Measurements from ENCODE around the gene UNK. TPM values are rescaled to one million over a fixed set of nuclear protein-coding genes. Genes with fewer than 3 reads are reported as not detected.

UNK gene
- total and polyA plus RNA-seq, 9 of the 15 experiments (the other 6 are each of a cell fraction or from before 2014, with no cell fraction given): 12.8 to 38.6 (median 24.8) TPM

DNA sequence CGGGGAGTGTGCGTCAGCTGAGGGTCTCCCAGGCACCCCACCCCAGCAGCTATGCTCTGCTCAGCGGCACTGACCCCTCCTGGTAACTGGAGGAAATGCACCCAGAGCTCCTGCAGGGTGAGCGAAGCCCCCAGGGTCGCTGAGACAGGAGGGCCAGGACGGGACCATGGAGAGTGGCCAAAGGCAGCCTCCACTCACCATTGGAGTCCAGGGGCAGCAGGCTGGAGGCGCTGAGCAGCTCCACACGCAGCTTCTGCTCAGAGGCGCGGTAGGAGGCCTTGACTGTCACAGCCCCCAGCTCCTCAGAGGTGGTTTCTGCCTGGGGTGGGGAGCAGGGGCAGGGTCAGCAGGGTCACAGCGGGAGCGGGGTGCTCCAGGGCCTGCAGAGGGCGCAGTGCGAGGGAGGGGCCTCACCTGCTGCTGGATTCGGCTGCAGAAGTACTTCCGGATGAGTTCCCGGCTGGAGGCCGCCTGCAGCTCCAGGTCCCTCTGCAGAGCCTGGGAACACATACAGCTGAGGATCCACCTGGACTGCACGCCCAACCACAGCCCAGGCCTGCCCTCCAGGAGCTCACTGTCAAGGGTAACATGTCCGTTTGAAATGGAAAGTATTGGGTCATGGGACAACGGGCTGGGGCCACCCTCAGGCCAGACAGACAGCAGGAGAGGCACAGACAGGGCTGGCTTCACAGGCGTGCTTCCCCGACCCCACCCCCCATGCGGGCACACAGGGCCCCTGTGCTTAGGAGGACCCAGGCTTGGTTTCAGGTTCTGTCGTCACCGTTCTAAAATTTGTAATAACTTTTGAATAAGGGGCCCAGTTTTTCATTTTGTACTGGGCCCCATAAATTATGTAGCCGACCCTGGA, 45.8 kb downstream of the UNK start (continued):
- TF ChIP-seq, protein P1, sequence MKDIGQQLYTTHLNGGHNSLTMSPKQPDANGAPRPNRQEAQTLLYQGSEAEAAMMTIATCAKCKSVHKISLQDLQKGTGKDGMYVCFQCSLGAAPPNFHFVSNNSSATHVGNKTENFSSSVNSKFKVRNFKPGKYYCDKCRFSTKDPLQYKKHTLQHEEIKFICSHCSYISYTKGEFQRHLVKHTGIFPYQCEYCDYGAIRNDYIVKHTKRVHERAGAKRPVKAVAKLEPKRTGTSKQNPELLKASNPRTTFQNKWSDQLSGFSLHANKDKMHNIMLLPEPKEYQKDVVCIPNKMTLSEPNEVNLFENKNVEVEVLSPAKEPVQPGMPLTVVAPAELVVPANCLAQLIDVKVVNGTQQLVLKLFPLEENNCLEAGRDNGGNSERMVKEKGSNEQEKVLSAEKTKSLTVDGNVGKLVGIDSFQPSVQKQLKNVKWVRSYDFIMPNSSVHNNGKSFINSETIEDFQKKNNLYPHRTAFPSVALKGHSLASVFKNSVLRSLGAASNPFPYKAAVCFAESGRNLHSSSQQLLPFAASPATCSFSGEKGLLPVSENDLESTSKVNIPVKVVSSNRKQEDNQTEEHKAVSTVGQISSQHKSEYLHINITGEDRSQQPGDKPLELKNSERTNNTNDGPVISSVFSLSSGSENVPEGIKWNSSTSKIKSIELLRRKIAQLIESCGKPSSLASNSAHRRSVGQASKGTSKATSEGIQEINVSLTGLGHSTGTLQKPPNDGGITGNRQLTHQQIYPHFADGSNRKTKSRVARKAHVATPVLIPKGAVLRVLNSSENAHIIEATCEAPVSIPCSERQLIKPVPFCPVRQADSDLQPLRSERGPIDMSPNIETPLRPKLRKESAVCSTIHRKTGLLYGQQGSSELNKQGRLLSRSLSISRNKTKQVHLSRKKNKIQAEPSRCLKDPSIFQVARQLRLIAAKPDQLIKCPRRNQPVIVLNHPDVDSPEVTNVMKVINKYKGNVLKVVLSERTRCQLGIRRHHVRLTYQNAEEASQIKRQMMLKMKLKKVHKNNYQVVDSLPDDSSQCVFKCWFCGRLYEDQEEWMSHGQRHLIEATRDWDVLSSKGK (CRISPR knock-in tag; IDR thresholded peaks at IDR 0.05): no peak
- TF ChIP-seq, protein P2, sequence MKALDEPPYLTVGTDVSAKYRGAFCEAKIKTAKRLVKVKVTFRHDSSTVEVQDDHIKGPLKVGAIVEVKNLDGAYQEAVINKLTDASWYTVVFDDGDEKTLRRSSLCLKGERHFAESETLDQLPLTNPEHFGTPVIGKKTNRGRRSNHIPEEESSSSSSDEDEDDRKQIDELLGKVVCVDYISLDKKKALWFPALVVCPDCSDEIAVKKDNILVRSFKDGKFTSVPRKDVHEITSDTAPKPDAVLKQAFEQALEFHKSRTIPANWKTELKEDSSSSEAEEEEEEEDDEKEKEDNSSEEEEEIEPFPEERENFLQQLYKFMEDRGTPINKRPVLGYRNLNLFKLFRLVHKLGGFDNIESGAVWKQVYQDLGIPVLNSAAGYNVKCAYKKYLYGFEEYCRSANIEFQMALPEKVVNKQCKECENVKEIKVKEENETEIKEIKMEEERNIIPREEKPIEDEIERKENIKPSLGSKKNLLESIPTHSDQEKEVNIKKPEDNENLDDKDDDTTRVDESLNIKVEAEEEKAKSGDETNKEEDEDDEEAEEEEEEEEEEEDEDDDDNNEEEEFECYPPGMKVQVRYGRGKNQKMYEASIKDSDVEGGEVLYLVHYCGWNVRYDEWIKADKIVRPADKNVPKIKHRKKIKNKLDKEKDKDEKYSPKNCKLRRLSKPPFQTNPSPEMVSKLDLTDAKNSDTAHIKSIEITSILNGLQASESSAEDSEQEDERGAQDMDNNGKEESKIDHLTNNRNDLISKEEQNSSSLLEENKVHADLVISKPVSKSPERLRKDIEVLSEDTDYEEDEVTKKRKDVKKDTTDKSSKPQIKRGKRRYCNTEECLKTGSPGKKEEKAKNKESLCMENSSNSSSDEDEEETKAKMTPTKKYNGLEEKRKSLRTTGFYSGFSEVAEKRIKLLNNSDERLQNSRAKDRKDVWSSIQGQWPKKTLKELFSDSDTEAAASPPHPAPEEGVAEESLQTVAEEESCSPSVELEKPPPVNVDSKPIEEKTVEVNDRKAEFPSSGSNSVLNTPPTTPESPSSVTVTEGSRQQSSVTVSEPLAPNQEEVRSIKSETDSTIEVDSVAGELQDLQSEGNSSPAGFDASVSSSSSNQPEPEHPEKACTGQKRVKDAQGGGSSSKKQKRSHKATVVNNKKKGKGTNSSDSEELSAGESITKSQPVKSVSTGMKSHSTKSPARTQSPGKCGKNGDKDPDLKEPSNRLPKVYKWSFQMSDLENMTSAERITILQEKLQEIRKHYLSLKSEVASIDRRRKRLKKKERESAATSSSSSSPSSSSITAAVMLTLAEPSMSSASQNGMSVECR (CRISPR knock-in tag; IDR thresholded peaks at IDR 0.05): no peak
- TF ChIP-seq ZNF408 (CRISPR knock-in tag; IDR thresholded peaks at IDR 0.05; ENCODE audit: low read depth) (no peak), ZNF354B (CRISPR knock-in tag; IDR thresholded peaks at IDR 0.05) (no peak), TAF1 (IDR thresholded peaks at IDR 0.05; ENCODE audit: control insufficient read depth, extremely low read depth, insufficient read depth, low read length, severe bottlenecking) (no peak), SREBF2 (CRISPR knock-in tag; IDR thresholded peaks at IDR 0.05) (no peak), RAD21 (CRISPR knock-in tag; conservative IDR thresholded peaks at IDR 0.05 in 1 of 2, IDR thresholded peaks at IDR 0.05 in 1 of 2) (peak in 1 of 2 experiments; percentile 39; a peak in 2 of 4 replicates), YBX1 (IDR thresholded peaks at IDR 0.05) (no peak), SRSF7 (optimal IDR thresholded peaks at IDR 0.05; ENCODE audit: low read depth, low read length) (no peak), NBN (IDR thresholded peaks at IDR 0.05; ENCODE audit: low read depth) (no peak), ZFPM2 (CRISPR knock-in tag; IDR thresholded peaks at IDR 0.05) (no peak), POLR2AphosphoS5 (IDR thresholded peaks at IDR 0.05; ENCODE audit: control insufficient read depth, insufficient read depth, low read depth, low read length) (no peak), STAT5B (CRISPR knock-in tag; IDR thresholded peaks at IDR 0.05) (no peak), STAG1 (CRISPR knock-in tag; IDR thresholded peaks at IDR 0.05; ENCODE audit: borderline replicate concordance) (no peak), PHF21A (IDR thresholded peaks at IDR 0.05; ENCODE audit: borderline replicate concordance, low read depth) (no peak), FOXK2 (conservative IDR thresholded peaks at IDR 0.05 in 1 of 2, IDR thresholded peaks at IDR 0.05 in 1 of 2; ENCODE audit: low read depth in 2 of 2) (no peak), HEY1 (CRISPR knock-in tag; IDR thresholded peaks at IDR 0.05; ENCODE audit: borderline replicate concordance) (no peak)
- TF ChIP-seq, protein P3, sequence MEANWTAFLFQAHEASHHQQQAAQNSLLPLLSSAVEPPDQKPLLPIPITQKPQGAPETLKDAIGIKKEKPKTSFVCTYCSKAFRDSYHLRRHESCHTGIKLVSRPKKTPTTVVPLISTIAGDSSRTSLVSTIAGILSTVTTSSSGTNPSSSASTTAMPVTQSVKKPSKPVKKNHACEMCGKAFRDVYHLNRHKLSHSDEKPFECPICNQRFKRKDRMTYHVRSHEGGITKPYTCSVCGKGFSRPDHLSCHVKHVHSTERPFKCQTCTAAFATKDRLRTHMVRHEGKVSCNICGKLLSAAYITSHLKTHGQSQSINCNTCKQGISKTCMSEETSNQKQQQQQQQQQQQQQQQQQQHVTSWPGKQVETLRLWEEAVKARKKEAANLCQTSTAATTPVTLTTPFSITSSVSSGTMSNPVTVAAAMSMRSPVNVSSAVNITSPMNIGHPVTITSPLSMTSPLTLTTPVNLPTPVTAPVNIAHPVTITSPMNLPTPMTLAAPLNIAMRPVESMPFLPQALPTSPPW (CRISPR knock-in tag; IDR thresholded peaks at IDR 0.05): no peak
